Choroid plexus epithelial cell (primary cell): ENCODE results near the gene CEP131.

Experiments
- DNase-seq: peaks from one replicate; pipeline ENCODE4 v3.0.0-alpha.2; 2010; ENCODE audit warnings: low read depth
- H3K4me3 ChIP-seq: 2 replicates; pipeline ENCODE4 v1.5.1; 2011; ENCODE audit warnings: low read depth, mild to moderate bottlenecking, control low read depth, low read length, moderate library complexity
- CTCF ChIP-seq: conservative IDR thresholded peaks from 2 replicates; pipeline ENCODE4 v1.5.1; 2011; ENCODE audit warnings: low read depth, mild to moderate bottlenecking, control low read depth, inconsistent platforms, low read length, moderate library complexity

CEP131 gene

GRCh38 chr17:81234940-81235821 lies 12.4 kb upstream of the CEP131 start:
- TF ChIP-seq CTCF, result no peak
- no peak for DNase-seq
- no peak overlapping the region for H3K4me3 ChIP-seq

GRCh38 chr17:81234506-81234855 lies 11.7 kb upstream of the CEP131 start:
- no peak overlapping the region for H3K4me3 ChIP-seq
- no peak for DNase-seq
- no peak for TF ChIP-seq CTCF

GRCh38 chr17:81233811-81234505 lies 11.2 kb upstream of the CEP131 start:
- no peak for DNase-seq
- no peak for TF ChIP-seq CTCF
- H3K4me3 ChIP-seq, result no peak overlapping the region

GRCh38 chr17:81233316-81233715 lies 10.6 kb upstream of the CEP131 start:
- DNase-seq, result no peak
- H3K4me3 ChIP-seq, result no peak overlapping the region
- TF ChIP-seq CTCF, result no peak

DNA sequence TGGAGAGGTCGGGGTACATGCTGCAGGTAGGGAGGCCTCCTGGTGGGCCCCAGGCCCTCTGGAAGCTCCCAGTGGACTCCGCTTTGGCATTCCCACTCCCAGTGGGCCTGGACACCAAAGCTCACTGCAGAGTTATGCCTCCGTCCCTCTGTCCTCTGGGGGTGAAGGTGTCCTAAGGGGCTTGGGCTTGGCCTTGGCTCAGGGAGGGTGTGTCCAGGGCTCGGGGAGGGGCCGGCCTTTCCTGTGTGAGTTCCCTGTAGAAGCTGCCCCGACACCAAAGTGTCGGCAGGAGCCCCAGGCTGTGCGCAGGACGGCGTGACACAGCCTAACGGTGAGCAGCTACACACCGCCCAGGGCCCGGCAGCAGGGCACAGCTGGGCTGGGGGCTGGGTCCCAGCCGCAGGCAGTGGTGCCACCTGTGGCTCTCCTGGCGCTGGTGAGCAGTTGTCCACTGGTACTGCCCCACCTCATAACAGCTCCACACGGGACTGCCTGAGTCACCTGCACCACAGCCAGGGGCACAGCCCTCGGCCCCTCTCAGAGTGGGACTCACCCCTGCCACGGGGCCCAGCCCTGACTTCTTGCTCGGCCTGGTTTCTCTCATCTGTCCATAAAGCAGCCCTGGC lies 10.0 kb upstream of the CEP131 start:
- no peak for TF ChIP-seq CTCF
- DNase-seq, result no peak
- H3K4me3 ChIP-seq, result no peak overlapping the region

GRCh38 chr17:81231766-81232581 lies 9.2 kb upstream of the CEP131 start:
- H3K4me3 ChIP-seq, result no peak overlapping the region
- TF ChIP-seq CTCF, result no peak
- DNase-seq, result no peak
